ENCODE results near the gene HSPB2. TPM values are rescaled to one million over a fixed set of nuclear protein-coding genes. Genes with fewer than 3 reads are reported as not detected.

Gene HSPB2
- total and polyA plus RNA-seq, 2 of the 8 experiments (the other 6 are each of a cell fraction or from before 2014, with no cell fraction given), result 0.32 to 0.86 TPM

- Histone ChIP-seq H3K79me2 (ENCODE audit: control insufficient read depth in 1 of 2, insufficient read depth in 2 of 2, low read length in 2 of 2) (no peaks in the 10 kb centered on the region), H3K4ac (replicated peaks; ENCODE audit: insufficient read length, low read depth, low read length) (no peak overlapping the region), H2BK20ac (ENCODE audit: low read length) (no peak overlapping the region), H3K27ac (ENCODE audit: low read depth, low read length) (no peak overlapping the region), H3K23ac (ENCODE audit: insufficient read length) (no peak overlapping the region), H3K4me1 (replicated peaks in 1 of 4; ENCODE audit: control insufficient read depth in 3 of 4, insufficient read depth in 4 of 4, low read length in 3 of 4) (no peaks in the 10 kb centered on the region; a peak in 1 of 7 replicates), H3K4me3 (ENCODE audit: extremely low read depth in 1 of 4, insufficient read depth in 2 of 4, low read depth in 3 of 4, low read length in 4 of 4) (peak overlapping the region; percentile 69 to 88 (median 84)), H2BK5ac (ENCODE audit: low read depth, low read length) (0 out of 2 replicates have a peak overlapping the region, but pooled peaks have one; percentile 45), H3K27me3 (replicated peaks in 1 of 4; ENCODE audit: control insufficient read depth in 3 of 4, extremely low read depth in 1 of 4, insufficient read depth in 3 of 4, low read length in 3 of 4) (no peaks in the 10 kb centered on the region; a peak in 1 of 7 replicates), H2BK120ac (replicated peaks; ENCODE audit: low read depth, low read length) (no peak overlapping the region), H3K9me3 (ENCODE audit: insufficient read depth in 2 of 2, low read depth in 1 of 2, low read length in 1 of 2) (no peaks in the 10 kb centered on the region), H3K14ac (ENCODE audit: insufficient read length) (no peak overlapping the region), H3K79me1 (ENCODE audit: low read depth, low read length) (no peaks in the 10 kb centered on the region), H2BK12ac (ENCODE audit: low read depth, low read length) (no peak overlapping the region), H4K8ac (ENCODE audit: extremely low read depth, insufficient read depth, low read length) (no peak overlapping the region), H4K91ac (replicated peaks; ENCODE audit: insufficient read length, low read length) (no peak overlapping the region), H3K9ac (replicated peaks in 1 of 4; ENCODE audit: extremely low read depth in 1 of 4, low read depth in 3 of 4, low read length in 3 of 4) (peak overlapping the region; percentile 32 to 84 (median 58); a peak in 5 of 7 replicates), H4K20me1 (replicated peaks in 1 of 2; ENCODE audit: control insufficient read depth in 1 of 2, insufficient read depth in 2 of 2, low read length in 2 of 2) (no peaks in the 10 kb centered on the region), H3K23me2 (ENCODE audit: low read depth, low read length) (peaks cover 2% of the 10 kb centered on the region), H3K18ac (ENCODE audit: extremely low read depth, low read length) (no peak overlapping the region), H3K4me2 (ENCODE audit: insufficient read depth in 1 of 2, low read depth in 2 of 2, low read length in 2 of 2) (peak overlapping the region; percentile 46 to 88), H3K36me3 (ENCODE audit: control insufficient read depth in 2 of 4, insufficient read depth in 4 of 4, low read length in 3 of 4) (no peaks in the 10 kb centered on the region), H2BK15ac (ENCODE audit: low read length) (no peak overlapping the region), H4K5ac (ENCODE audit: insufficient read length, low read depth, low read length) (no peak overlapping the region), H2AFZ (ENCODE audit: low read length) (peak overlapping the region; percentile 43), H2AK5ac (ENCODE audit: low read depth, low read length) (no peak overlapping the region), H3K56ac (replicated peaks; ENCODE audit: insufficient read length, low read depth, low read length) (peak overlapping the region; percentile 3)
- CTCF ChIA-PET (ENCODE audit: partially characterized antibody), result interaction anchor here (0.5 to 3.0 kb wide), 18 partner anchors 9 to 446 kb away, joined by 3 to 32 read pairs (median 5); no protein-coding TSS in a partner anchor
- FAIRE-seq (no peak), DNase-seq (ENCODE audit: low read depth in 1 of 2, low spot score in 2 of 2) (no peak)
- POLR2A ChIA-PET (ENCODE audit: partially characterized antibody), result interaction anchor here (0.5 to 2.2 kb wide), 8 partner anchors 8 to 1718 kb away, joined by 3 to 7 read pairs (median 4); partner anchors contain the start of genes CFAP68, FDXACB1, SDHD and TIMM8B
- 70% methylated on average over 5 of the region's 5 CpGs; no CpG with 5 or more reads in 1 of the 2 experiments for WGBS, 2 experiments (ENCODE audit: extremely low coverage in 1 of 2, insufficient coverage in 1 of 2, insufficient read length in 1 of 2, insufficient replicate concordance in 2 of 2, low coverage in 1 of 2, low lambda C conversion rate in 2 of 2, missing lambda C conversion rate in 1 of 2)
- no peak for TF ChIP-seq TEAD4 (IDR thresholded peaks at IDR 0.05; ENCODE audit: low read depth, low read length)
- 0 out of 2 replicates have a peak, but pooled peaks have one; percentile 7 for TF ChIP-seq KDM5A (IDR thresholded peaks at IDR 0.05; ENCODE audit: low read length)
These were observed 40.8 kb upstream of the HSPB2 start for GRCh38 chr11:111871693-111872161.
